Skin epidermis (tissue), 12 donors: Measurements from ENCODE around the gene FBXO31.
"Not testable (repeated sequence)": the region's sequence is repeated elsewhere in the genome, so short reads cannot be mapped to it uniquely, and the experiment has no call there.

Experiments
- H3K27ac ChIP-seq, 21 experiments: fragments of 200-600 bp; sonication (generic) in 11 of 21; one replicate each; pipeline ENCODE4 v1.5.0; 2020; ENCODE audit warnings: mild to moderate bottlenecking in 3 of 21, inconsistent platforms in 2 of 21, moderate library complexity in 2 of 21
- H3K4me3 ChIP-seq, 7 experiments: fragments of 200-600 bp; sonication (generic) in 2 of 7; one replicate each; pipeline ENCODE4 v1.5.0; 2020; ENCODE audit warnings: inconsistent platforms in 2 of 7, mild to moderate bottlenecking in 2 of 7, moderate library complexity in 1 of 7

Gene FBXO31

DNA sequence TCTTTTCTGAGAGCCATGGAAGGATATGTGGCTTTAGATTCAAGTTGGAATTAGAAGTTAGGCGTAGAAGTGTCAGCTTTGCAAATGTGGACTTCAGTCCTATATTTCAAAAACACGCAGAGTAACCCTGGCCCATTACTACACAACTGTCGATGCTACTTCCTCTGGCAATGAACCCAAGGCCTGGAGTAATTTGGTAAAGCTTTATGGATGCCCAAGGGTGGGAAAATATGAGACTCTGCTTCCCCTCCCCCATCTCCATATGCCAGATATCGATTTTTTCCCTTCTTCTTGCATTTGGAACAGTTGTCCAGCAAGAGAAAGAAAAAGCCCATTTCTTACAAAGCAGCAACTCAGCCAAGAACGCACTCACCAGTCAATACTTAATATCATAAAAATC lies 5.7 kb upstream of the FBXO31 start:
- Histone ChIP-seq H3K4me3 (no peak overlapping the region), H3K27ac (peak overlapping the region in 14 of 21 experiments; percentile 15 to 92 (median 82))

DNA sequence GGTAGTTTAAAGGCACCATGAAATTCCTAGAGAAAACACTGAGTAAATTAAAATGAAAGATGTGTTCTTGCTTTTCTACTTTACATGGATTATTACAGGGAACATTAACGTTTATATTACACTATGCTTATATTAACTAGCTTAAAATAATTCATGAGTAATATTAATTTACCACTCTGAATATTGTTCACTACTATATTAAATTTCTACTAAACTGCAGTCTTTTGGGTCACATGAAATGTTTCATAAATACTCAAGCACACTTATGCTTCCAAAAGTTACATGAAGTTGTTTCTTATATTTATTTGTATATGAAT lies 5.2 kb upstream of the FBXO31 start:
- peak overlapping the region in 1 of 7 experiments; percentile 4 for H3K4me3 ChIP-seq
- H3K27ac ChIP-seq = peak overlapping the region in 20 of 21 experiments; percentile 28 to 92 (median 82)

GRCh38 chr16:87387942-87388817 lies 4.6 kb upstream of the FBXO31 start:
- H3K4me3 ChIP-seq = peak overlapping the region in 2 of 7 experiments; percentile 4
- H3K27ac ChIP-seq = peak overlapping the region; percentile 49 to 92 (median 81)

- Histone ChIP-seq H3K4me3 (peak overlapping the region in 5 of 7 experiments; percentile 61 to 89 (median 77)), H3K27ac (peak overlapping the region in 18 of 21 experiments; percentile 66 to 97 (median 90))
Measured at GRCh38 chr16:87384875-87385167, 1.2 kb upstream of the FBXO31 start.

GRCh38 chr16:87384162-87384874 lies 742 bp upstream of the FBXO31 start:
- H3K27ac ChIP-seq = peak overlapping the region in 20 of 21 experiments; percentile 66 to 97 (median 89)
- peak overlapping the region; percentile 61 to 90 (median 77) for H3K4me3 ChIP-seq

GRCh38 chr16:87382023-87382785 lies 1.4 kb downstream of the FBXO31 start:
- peak overlapping the region in 20 of 21 experiments; percentile 66 to 97 (median 89) for H3K27ac ChIP-seq
- H3K4me3 ChIP-seq = peak overlapping the region; percentile 61 to 90 (median 77)

GRCh38 chr16:87380881-87381280 lies 2.7 kb downstream of the FBXO31 start:
- peak overlapping the region in 13 of 21 experiments; percentile 8 to 66 (median 38) for H3K27ac ChIP-seq
- H3K4me3 ChIP-seq = peak overlapping the region in 2 of 7 experiments; percentile 1 to 25

DNA sequence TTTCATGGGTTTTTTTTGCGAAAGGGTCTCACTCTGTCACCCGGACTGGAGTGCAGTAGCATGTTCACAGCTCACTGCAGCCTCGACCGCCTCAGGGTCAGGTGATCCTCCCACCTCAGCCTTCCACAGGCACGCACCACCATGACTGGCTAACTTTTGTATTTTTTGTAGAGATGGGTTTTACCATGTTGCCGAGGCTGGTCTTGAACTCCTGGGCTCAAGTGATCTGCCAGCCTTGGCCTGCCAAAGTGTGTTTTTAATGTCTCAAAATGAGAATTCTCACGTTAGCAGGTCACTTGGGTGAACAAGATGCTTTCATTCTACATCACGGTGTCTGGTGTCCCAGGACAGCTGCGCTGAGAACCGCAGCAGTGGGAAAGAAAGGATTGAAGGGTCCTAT lies 3.2 kb downstream of the FBXO31 start:
- H3K27ac ChIP-seq = peak overlapping the region in 9 of 21 experiments; percentile 18 to 66 (median 39)
- no peak overlapping the region for H3K4me3 ChIP-seq

GRCh38 chr16:87379312-87379752 lies 4.2 kb downstream of the FBXO31 start:
- H3K27ac ChIP-seq, H3K4me3 ChIP-seq: not testable (repeated sequence)

GRCh38 chr16:87376660-87377059 lies 6.9 kb downstream of the FBXO31 start:
- Histone ChIP-seq H3K4me3 (no peak overlapping the region), H3K27ac (peak overlapping the region in 4 of 21 experiments; percentile 5 to 51 (median 30))

GRCh38 chr16:87375426-87376135 lies 8.0 kb downstream of the FBXO31 start:
- no peak overlapping the region for H3K4me3 ChIP-seq
- H3K27ac ChIP-seq = peak overlapping the region in 12 of 21 experiments; percentile 5 to 75 (median 33)

DNA sequence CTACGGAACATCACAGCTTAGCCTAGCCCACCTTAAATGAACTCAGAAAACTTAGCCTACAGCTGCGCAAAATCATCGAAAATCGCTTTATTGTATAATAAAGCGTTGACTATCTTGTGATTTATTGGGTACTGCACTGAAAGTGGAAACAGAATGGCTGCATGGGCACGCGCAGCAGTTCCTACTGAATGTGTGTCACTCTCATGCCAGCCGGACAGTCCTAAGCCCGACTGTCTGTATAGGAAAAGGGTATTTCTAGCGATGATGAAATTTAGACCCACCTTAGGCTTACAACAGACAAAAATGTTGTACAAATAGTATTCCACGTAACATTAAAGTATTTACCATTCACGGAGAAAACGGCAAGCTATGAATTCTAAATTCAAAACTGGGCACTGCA lies 9.3 kb downstream of the FBXO31 start:
- H3K27ac ChIP-seq = no peak overlapping the region
- no peak overlapping the region for H3K4me3 ChIP-seq

DNA sequence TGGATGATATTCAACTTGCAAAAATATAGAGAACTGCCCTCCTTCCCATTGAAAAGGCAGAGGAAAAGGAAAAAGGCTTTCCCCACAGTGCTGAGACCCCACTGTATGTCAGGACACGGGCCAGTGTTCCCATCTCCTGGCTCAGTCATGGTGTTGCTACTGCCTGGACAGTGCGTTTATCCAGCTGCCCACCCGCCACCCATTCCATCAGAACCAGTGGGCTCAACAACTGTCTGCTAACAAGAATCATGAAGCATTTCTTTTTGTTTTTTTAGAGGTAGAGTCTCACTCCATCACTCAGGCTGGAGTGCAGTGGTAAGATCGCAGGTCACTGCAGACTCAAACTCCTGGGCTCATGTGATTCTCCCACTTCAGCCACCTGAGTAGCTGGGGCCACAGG lies 11.3 kb downstream of the FBXO31 start:
- no peak overlapping the region for H3K4me3 ChIP-seq
- H3K27ac ChIP-seq = no peak overlapping the region

GRCh38 chr16:87371261-87371866 lies 12.2 kb downstream of the FBXO31 start:
- no peak overlapping the region for H3K4me3 ChIP-seq
- no peak overlapping the region for H3K27ac ChIP-seq

DNA sequence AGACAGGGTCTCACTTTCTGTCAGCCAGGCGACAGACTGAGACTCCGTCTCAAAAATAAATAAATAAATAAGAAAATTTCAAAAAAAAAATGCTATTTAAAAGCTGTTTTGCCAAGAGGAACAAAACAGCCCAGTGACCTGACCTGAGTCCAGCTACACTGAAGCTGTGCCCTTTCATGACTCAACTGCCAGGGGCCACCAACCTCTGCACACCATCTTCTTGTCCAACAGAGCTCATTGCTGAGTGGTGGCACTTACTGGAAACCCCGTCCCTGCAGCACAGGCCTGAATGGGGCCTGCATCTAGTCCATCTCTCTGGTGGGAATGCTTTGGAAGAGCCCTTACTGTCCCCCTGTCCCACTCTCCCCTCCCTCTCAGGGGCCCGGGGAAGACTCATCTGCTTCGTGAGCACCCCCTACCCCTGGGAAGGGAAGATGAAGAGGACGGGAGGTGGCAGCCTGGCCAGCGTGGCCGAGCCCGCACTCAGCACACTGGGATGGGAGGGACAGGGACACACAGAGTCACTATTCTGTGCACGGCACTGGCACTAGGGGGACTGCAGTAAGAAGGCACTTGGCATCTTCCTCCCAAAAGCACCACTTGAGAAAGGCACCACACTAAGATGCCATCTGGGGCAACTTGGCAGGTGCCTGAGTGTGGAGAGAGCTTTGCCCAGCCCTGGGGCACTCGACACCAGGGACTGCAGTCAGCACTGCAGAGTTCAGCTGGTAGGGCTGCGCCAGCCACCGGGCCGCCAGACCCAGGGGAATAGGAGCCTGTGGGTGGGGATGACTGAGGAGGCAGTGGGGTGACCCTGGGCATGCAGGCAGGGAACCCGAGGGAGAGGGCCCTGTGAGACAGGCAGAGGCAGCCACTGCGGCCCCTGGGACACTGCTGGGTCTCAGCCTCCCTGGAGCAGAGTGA lies 13.5 kb downstream of the FBXO31 start:
- no peak overlapping the region for H3K4me3 ChIP-seq
- H3K27ac ChIP-seq = peak overlapping the region in 2 of 21 experiments; percentile 28 to 38

- no peak overlapping the region for H3K4me3 ChIP-seq
- peak overlapping the region in 1 of 21 experiments; percentile 13 for H3K27ac ChIP-seq
Measured at GRCh38 chr16:87369117-87369765, 14.3 kb downstream of the FBXO31 start.

DNA sequence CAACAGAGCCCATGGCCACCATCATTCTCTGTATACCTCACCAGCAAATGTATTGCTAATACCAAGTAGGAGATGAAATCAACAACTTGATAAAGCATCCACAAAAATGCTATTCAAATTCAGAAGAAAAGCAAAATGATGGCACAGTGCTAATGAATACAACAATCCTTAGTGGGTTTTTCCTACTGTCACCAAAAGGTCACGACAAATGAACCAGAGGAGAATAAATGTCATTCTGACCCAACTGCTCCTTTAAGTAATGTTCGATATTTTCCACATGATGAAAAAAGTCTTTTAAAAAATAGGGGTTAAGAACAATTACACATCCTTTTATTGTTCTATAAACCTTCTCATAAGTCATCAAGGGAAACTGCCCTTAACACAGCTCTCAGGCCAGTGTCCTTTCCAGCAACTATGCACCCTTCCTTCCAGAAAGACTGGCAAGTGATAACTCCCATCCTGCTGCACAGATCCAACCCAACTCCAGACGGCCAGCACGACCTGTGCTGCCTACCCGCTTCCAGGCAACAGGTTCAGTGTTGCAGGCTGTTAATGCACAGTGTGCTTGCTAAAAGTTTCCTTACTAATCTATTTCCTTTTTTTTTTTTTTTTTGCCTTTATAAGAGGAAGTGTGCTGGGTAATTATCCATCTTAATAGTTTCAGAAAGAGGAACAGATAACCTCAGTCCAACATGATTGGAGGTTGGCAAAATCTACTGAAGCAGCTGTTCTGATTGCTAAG lies 15.4 kb downstream of the FBXO31 start:
- Histone ChIP-seq H3K27ac (peak overlapping the region in 1 of 21 experiments; percentile 13), H3K4me3 (no peak overlapping the region)
